GM23248 (cell line): Measurements from ENCODE around the gene CCM2. TPM values are rescaled to one million over a fixed set of nuclear protein-coding genes. Genes with fewer than 3 reads are reported as not detected.

Experiments used
- DNase-seq: peaks from one replicate; pipeline ENCODE4 v3.0.0-alpha.2; 2015
- H2AFZ ChIP-seq: fragments of 200-600 bp; sonication (generic); 2 replicates; pipeline ENCODE4 v1.6.1; 2016; ENCODE audit warnings: antibody characterized with exemption
- H3F3A ChIP-seq: fragments of 200-600 bp; sonication (generic); 2 replicates; pipeline ENCODE4 v1.6.1; 2016; ENCODE audit warnings: mild to moderate bottlenecking, antibody characterized with exemption, mixed run types; ENCODE audit not compliant: insufficient read depth
- H3K27ac ChIP-seq: fragments of 200-600 bp; sonication (generic); 2 replicates; pipeline ENCODE4 v1.5.1; 2016; ENCODE audit warnings: mild to moderate bottlenecking
- H3K27me3 ChIP-seq: fragments of 200-600 bp; sonication (generic); replicated peaks from 2 replicates; pipeline ENCODE4 v1.6.1; 2016; ENCODE audit warnings: mild to moderate bottlenecking; ENCODE audit not compliant: insufficient read depth
- H3K36me3 ChIP-seq: fragments of 200-600 bp; sonication (generic); 2 replicates; pipeline ENCODE4 v1.6.1; 2016; ENCODE audit warnings: low read depth, mild to moderate bottlenecking
- H3K4me1 ChIP-seq: fragments of 200-600 bp; sonication (generic); 2 replicates; pipeline ENCODE4 v1.6.1; 2016; ENCODE audit warnings: mild to moderate bottlenecking; ENCODE audit not compliant: insufficient read depth
- H3K4me2 ChIP-seq: fragments of 200-600 bp; sonication (generic); one replicate; pipeline ENCODE4 v1.6.1; 2016; ENCODE audit warnings: mild to moderate bottlenecking; ENCODE audit not compliant: unreplicated experiment
- H3K4me3 ChIP-seq: fragments of 200-600 bp; sonication (generic); 2 replicates; pipeline ENCODE4 v1.5.1; 2016; ENCODE audit warnings: mild to moderate bottlenecking
- H3K79me2 ChIP-seq: fragments of 200-600 bp; sonication (generic); 2 replicates; pipeline ENCODE4 v1.6.1; 2016; ENCODE audit warnings: mild to moderate bottlenecking; ENCODE audit not compliant: insufficient read depth
- H3K9ac ChIP-seq: fragments of 200-600 bp; sonication (generic); 2 replicates; pipeline ENCODE4 v1.6.1; 2016; ENCODE audit warnings: mild to moderate bottlenecking
- H3K9me2 ChIP-seq: fragments of 200-600 bp; sonication (generic); 2 replicates; pipeline ENCODE4 v1.6.1; 2016; ENCODE audit warnings: mixed run types, mild to moderate bottlenecking, moderate library complexity; ENCODE audit not compliant: insufficient read depth
- H3K9me3 ChIP-seq: fragments of 200-600 bp; sonication (generic); one replicate; pipeline ENCODE4 v1.6.1; 2017; ENCODE audit warnings: low read depth
- H4K20me1 ChIP-seq: fragments of 200-600 bp; sonication (generic); 2 replicates; pipeline ENCODE4 v1.6.0; 2016; ENCODE audit not compliant: insufficient read depth
- EZH2 ChIP-seq: fragments of 200-600 bp; sonication (generic); IDR thresholded peaks from 2 replicates; pipeline ENCODE4 v1.6.1; 2018; ENCODE audit warnings: antibody characterized with exemption, mild to moderate bottlenecking; ENCODE audit not compliant: insufficient read depth, poor library complexity, severe bottlenecking
- EZH2phosphoT487 ChIP-seq: fragments of 200-600 bp; sonication (generic); IDR thresholded peaks from 2 replicates; pipeline ENCODE4 v1.6.1; 2018; ENCODE audit warnings: antibody characterized with exemption, moderate library complexity, mild to moderate bottlenecking, low read depth; ENCODE audit not compliant: insufficient read depth
- WGBS, 2 experiments: methylation state at CpG; one replicate each; pipeline ENCODE4 v1.1.6; 2015 to 2017; ENCODE audit warnings: low lambda C conversion rate in 2 of 2, low coverage in 1 of 2; ENCODE audit errors: missing lambda C conversion rate in 2 of 2; 5-methylcytosine and 5-hydroxymethylcytosine counted together
- in situ Hi-C: fragments of 300-500 bp; cut with MboI; formaldehyde crosslinking; loops from 2 replicates; pipeline ENCODE4 v1.15.0; 2020
- polyA plus RNA-seq: library from polyadenylated mRNA; unstranded; fragments of >200 nt; fragmentation: Nextera tagmentation; extraction: Ambion mirVana; gene quantifications from 2 replicates; pipeline ENCODE4 v1.2.1, GENCODE V29; 2016
- total RNA-seq: library from RNA; depleted of rRNA; stranded (reverse); fragments of >200 nt; shearing (Covaris generic); gene quantifications from 2 replicates; pipeline ENCODE4 v1.2.3, GENCODE V29; 2014

Gene CCM2
- total and polyA plus RNA-seq, 2 experiments from 2014 or later, result 63.8 to 69.3 TPM

DNA sequence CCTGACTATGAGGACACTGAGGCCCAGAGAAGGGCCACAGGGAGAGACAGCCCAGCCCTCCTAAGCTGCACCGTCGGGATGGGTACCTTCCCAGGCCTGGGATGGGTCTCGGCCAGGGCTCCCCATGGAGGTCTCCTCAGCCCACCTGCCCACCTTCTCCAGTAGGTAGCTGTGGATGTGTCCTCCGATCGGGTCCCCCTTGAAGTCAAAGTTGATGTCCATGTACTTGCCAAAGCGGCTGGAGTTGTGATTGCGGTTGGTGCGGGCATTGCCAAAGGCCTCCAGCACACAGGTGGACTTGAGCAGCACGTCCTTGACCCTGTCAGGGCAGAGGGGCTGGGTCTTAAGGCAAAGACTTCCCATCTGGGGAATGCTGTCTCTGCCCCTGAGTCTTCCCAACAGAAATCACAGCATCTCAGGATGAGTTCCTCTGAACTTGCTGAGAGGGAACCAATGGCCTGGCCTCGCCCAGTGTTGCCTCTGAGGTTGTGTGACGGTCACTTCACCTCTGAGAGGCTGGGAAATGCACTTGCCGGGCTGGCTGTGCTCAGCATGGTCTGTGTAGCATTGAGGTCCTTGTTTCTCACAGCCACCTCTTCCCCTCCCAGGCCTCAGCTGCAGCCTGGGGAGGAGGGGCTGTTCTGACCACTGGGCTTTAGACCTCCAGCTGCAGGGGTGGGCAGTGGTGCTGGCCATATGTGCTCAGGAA is 24.5 kb upstream of the CCM2 start:
- H3K27ac ChIP-seq, result no peak overlapping the region
- WGBS, 2 experiments, result 89 to 93% methylated on average over 12 of the region's 12 CpGs

GRCh38 chr7:44976040-44976745 is 23.8 kb upstream of the CCM2 start:
- peaks cover 18% of the 10 kb centered on the region for H3K4me1 ChIP-seq
- peaks cover 15% of the 10 kb centered on the region for H3F3A ChIP-seq
- no peak overlapping the region for H3K27ac ChIP-seq
- TF ChIP-seq EZH2 (no peak), EZH2phosphoT487 (no peak)
- DNase-seq, result no peak
- H3K4me3 ChIP-seq, result no peak overlapping the region
- no peaks in the 10 kb centered on the region for H3K79me2 ChIP-seq
- H3K36me3 ChIP-seq, result no peaks in the 10 kb centered on the region
- WGBS, 2 experiments, result 78 to 82% methylated on average over 6 of the region's 6 CpGs
- H3K9me3 ChIP-seq, result no peaks in the 10 kb centered on the region
- H3K27me3 ChIP-seq, result no peaks in the 10 kb centered on the region
- H3K9me2 ChIP-seq, result no peaks in the 10 kb centered on the region
- no peaks in the 10 kb centered on the region for H4K20me1 ChIP-seq
- no peak overlapping the region for H2AFZ ChIP-seq
- H3K4me2 ChIP-seq, result no peak overlapping the region
- in situ Hi-C loops, result no loop called here
- no peak overlapping the region for H3K9ac ChIP-seq

More for the DNA sequence above, 24.5 kb upstream of the CCM2 start:
- Histone ChIP-seq H3K79me2 (no peaks in the 10 kb centered on the region), H3K36me3 (no peaks in the 10 kb centered on the region), H3K4me1 (peaks cover 12% of the 10 kb centered on the region), H3K4me3 (no peak overlapping the region), H3K9ac (no peak overlapping the region), H3K27me3 (no peaks in the 10 kb centered on the region), H2AFZ (no peak overlapping the region), H3K9me3 (no peaks in the 10 kb centered on the region), H3K4me2 (no peak overlapping the region), H3F3A (peaks cover 9% of the 10 kb centered on the region), H4K20me1 (no peaks in the 10 kb centered on the region), H3K9me2 (no peaks in the 10 kb centered on the region)
- in situ Hi-C loops, result no loop called here
- TF ChIP-seq EZH2, result no peak
- TF ChIP-seq EZH2phosphoT487, result no peak
- no peak for DNase-seq

- WGBS, 2 experiments, result 93 to 94% methylated on average over 17 of the region's 17 CpGs
- H3K9me3 ChIP-seq, result no peaks in the 10 kb centered on the region
Observed at GRCh38 chr7:44976746-44977196, 23.2 kb upstream of the CCM2 start.

GRCh38 chr7:44977304-44977958 is 22.6 kb upstream of the CCM2 start:
- Histone ChIP-seq H3K4me3 (no peak overlapping the region), H3K4me2 (no peak overlapping the region), H3K27ac (no peak overlapping the region), H2AFZ (no peak overlapping the region), H3K27me3 (no peaks in the 10 kb centered on the region), H4K20me1 (no peaks in the 10 kb centered on the region), H3K79me2 (no peaks in the 10 kb centered on the region), H3K9me2 (no peaks in the 10 kb centered on the region), H3K36me3 (peaks cover under 1% of the 10 kb centered on the region; the same call in 1 of the 2 replicates), H3F3A (peaks cover 24% of the 10 kb centered on the region), H3K4me1 (peaks cover 18% of the 10 kb centered on the region), H3K9me3 (no peaks in the 10 kb centered on the region), H3K9ac (no peak overlapping the region)
- peak; percentile 35 for DNase-seq
- WGBS, 2 experiments, result 44 to 82% methylated on average over 4 to 8 of the region's 8 CpGs
- TF ChIP-seq EZH2 (no peak), EZH2phosphoT487 (no peak)
- in situ Hi-C loops, result no loop called here

More at GRCh38 chr7:44976746-44977196, 23.2 kb upstream of the CCM2 start:
- no peaks in the 10 kb centered on the region for H3K9me2 ChIP-seq
- DNase-seq, result no peak
- H4K20me1 ChIP-seq, result no peaks in the 10 kb centered on the region
- H3K36me3 ChIP-seq, result no peaks in the 10 kb centered on the region
- peaks cover 18% of the 10 kb centered on the region for H3K4me1 ChIP-seq
- no peaks in the 10 kb centered on the region for H3K27me3 ChIP-seq
- no peak overlapping the region for H3K9ac ChIP-seq
- H3K27ac ChIP-seq, result no peak overlapping the region
- H3K4me2 ChIP-seq, result no peak overlapping the region
- no peak for TF ChIP-seq EZH2
- TF ChIP-seq EZH2phosphoT487, result no peak
- in situ Hi-C loops, result no loop called here
- no peak overlapping the region for H2AFZ ChIP-seq
- peaks cover 21% of the 10 kb centered on the region for H3F3A ChIP-seq
- no peak overlapping the region for H3K4me3 ChIP-seq
- H3K79me2 ChIP-seq, result no peaks in the 10 kb centered on the region
